Stimulated activated naive CD4-positive, alpha-beta T cell (primary cell): ENCODE data around the gene ATRAID.

Experiments used
- DNase-seq, 6 experiments: peaks; one replicate each; lab custom pipeline; 2025; lab: John Stamatoyannopoulos, UW

Gene ATRAID

GRCh38 chr2:27250652-27251379, 39.0 kb downstream of the ATRAID start:
- DNase-seq = no peak

DNA sequence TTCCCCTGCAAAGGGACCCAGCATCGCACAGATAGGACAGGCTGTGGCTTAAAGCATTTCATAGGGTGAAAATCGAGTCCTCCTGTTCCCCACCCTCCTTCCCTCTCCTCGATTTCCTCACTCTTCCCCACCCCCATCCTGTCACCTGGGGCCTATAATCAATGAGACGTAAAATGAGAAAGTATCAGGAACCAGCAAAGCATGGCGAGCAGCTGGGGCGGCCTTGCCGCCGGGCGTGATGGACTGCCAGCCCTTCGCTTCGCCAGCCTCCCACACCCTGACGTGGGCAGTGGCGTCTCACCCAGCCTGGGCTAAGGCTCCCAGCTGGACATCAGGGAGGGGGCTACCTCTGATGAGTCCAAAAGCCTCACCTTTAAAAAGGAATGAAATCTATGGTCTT, 39.9 kb downstream of the ATRAID start:
- no peak for DNase-seq

DNA sequence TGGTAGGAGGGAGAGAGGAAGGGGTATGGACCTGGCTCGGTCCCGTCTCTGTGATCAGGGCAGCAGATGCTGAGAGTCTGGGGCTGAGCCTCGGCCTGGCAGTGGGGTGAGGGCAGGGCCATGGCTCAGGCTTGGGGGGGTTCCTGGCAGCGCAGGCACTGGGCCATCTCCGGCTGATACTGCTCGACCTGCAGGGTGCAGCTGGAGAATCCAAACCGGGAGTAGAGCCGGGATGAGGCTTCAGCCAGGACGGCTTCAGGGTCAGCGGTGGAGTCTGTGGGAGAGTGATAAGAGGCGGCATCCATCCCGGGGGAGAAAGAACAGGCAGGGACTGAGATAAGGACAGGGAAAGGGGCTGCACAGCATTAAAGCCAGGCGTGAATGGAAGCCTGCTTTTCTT, 43.3 kb downstream of the ATRAID start:
- no peak for DNase-seq

GRCh38 chr2:27255660-27256059, 43.8 kb downstream of the ATRAID start:
- DNase-seq = no peak

DNA sequence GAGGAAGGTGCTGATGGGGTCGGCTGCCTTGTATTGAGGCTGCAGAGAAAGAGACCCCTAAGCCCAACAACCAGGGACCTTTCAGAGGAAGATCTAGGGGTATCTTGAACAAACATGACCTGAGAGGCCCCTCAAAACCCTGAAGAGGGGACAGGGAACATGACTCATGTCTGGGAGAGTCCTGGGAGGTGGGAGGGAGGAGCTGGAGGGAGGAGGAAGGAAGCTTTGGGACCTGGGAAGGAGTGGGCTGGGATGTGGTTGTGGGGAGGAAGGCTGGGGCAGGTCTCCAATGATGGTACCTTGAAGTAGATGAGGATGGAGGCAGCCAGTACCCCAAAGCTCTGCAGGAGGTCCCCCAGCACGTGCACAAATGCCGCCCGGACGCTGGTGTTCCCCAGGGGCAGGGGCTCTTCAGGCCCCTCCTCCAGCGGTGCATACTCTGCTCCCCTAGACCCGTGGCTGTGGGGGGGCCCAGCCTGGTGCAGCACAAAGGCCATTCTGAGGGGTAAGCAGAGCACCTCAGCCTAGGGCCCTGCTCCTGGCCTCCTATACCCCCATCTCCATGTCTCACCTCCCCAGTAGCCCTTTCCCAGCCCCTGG, 45.1 kb downstream of the ATRAID start:
- no peak for DNase-seq

DNA sequence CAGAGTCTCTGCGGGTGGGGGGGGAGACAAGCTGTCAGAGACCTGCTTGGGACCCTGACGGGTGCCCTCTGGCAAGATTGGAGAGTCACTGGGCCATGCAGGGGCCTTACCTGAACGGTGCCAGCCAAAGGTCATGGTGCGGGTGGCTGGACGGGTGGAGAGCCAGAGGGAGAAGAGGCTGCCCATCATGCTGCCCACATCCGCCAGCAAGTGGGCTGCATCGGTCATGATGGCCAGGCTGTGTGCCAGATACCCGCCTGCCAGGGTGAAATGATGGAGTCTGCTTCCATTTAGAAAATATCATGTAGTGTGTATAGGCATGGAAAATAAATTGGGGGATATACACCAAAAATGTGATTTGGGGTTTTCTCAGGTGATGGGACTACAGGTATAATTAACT, 46.2 kb downstream of the ATRAID start:
- DNase-seq = no peak

- no peak for DNase-seq
Measured at GRCh38 chr2:27261241-27261925, 49.5 kb downstream of the ATRAID start.

DNA sequence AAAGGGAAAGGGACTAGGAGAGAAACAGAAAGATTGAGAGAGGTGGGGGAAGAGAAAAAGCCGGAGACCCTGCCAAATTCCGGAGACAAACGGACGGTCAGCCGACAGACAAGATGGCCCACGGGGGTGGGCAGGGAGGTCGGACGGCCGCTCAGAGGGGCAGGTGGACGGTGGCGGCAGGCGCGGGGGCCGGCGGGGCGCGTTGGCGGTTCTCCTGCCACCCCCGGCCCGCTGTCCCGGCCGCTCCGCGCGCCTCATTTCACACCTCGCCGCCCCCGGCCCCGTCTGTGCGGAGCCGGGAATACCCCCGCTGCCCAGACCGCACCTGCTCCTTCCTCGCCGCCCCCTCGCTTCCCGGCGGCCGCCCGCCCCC, 50.1 kb downstream of the ATRAID start:
- no peak for DNase-seq

DNA sequence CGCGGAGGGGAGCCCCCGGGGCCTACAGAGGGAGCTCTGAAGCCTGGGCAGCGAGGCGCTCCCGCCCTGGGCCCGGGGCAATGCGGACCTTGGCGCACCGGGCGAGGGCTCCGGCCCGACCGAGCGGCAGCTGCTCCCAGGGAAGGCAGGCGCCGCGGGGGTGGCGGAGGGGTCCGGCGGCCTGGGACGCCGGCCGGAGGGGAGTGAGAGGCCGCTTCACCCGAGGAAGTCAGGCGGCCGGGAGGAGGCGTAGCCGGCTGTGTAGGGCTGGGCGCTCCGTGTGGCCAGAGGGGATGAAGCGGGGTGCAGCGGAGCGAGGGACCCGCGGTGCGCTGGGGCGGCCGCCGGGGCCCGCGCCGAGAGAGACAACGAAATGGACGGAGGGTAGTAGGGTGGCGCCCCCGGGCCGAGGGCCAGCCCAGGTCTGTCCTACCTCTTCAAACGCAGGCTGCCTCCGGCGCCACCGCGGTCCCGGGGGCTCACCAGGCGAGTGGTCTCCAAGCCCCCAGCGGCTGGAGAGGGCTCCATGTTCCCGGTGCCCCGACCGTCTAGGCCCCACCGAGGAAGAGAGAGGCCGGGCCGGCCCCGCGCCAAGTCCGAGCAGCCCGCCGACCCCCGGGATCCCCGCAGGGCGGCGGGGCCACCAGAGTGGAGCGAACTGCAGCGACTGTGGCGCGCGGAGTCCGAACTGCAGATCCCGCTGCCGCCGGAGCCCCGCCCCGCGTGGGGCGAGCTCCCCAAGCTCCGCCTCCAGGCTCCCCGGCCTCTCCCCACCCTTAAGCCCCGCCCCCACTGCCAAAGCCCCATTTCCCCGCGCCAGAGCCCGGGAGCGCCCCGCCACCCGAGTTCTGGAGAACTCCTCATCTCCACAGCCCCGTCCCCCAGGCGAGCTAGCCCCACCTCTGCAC, 50.8 kb downstream of the ATRAID start, which contains the start of gene SLC30A3:
Gene SLC30A3 (minus strand): TSS at position 669 of the 908 bp plus-strand sequence. CDS start 141 bp downstream, at position 528.
- DNase-seq = peak; percentile 13 to 68 (median 52)

DNA sequence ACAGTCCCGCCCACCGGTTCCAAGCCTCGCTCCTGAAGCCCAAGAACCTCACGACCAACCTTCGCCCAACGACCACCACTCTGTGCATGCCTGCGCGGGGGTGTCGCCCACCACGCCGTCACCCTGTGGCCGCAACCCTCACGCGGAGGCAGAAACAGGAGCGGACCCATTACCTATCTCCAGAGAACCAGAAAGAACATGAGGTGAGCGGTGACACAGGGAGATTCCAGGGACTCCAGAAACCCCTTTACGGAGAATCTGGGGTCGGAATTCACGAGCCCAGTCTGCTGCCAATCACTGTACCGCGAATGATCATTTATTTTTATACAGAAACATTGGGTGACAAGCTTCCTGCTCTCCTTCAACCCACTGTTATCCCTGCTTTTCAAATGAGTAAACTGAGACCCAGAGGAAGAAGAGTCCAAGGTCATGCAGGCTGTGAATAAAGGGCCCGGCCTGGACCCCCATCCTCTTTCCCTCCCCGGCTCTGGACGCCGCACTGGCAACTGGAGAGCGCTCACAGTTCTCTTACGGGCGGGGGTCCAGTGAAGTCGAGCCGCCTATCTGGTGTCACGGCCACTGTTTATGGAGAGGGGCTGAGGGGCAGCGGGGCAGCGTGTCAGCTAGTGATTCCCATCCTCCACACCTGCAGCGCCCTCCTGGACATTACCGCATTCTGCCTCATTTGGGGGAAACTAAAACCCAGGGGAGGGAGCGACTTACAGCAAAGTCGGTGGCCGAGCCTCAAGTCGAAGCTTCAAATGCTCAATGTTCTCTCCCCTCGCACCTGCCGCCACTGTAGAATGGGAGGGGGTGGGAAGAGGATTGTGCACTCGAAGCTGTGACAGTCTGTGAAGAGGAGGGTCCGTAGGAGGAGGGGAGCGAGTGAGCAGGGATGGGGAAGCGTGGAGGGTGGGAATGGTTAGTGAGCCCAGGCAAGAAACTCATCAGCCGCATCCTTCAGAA, 51.7 kb downstream of the ATRAID start:
- DNase-seq = peak in 3 of 6 experiments; percentile 27 to 37 (median 31)

GRCh38 chr2:27264253-27264752, 52.5 kb downstream of the ATRAID start:
- DNase-seq = peak in 2 of 6 experiments; percentile 27 to 37

- DNase-seq = peak in 5 of 6 experiments; percentile 40 to 65 (median 49)
Measured at GRCh38 chr2:27264753-27265535, 53.1 kb downstream of the ATRAID start.

- DNase-seq = no peak
Measured at GRCh38 chr2:27265536-27265870, 53.7 kb downstream of the ATRAID start.
